GM13976 (cell line): ENCODE results near the gene PHKG1.
"Not testable (repeated sequence)": the region's sequence is repeated elsewhere in the genome, so short reads cannot be mapped to it uniquely, and the experiment has no call there.

Experiments used
- DNase-seq: peaks from one replicate; pipeline ENCODE4 v3.0.0; 2012; ENCODE audit warnings: low spot score
- in situ Hi-C: fragments of 300-500 bp; cut with MboI; formaldehyde crosslinking; loops from one replicate; pipeline ENCODE4 v1.12.0; 2022; ENCODE audit warnings: low sequenced_read_pairs, mixed read lengths, inconsistent platforms; ENCODE audit not compliant: unreplicated experiment
- TF ChIP-seq, protein P1 (sequence below): IDR thresholded peaks from 2 replicates; pipeline ENCODE4 v1.5.1; 2012; ENCODE audit warnings: borderline replicate concordance, mild to moderate bottlenecking; ENCODE audit not compliant: insufficient read depth; ENCODE audit errors: extremely low read depth, missing control alignments, control extremely low read depth

The PHKG1 gene

DNA sequence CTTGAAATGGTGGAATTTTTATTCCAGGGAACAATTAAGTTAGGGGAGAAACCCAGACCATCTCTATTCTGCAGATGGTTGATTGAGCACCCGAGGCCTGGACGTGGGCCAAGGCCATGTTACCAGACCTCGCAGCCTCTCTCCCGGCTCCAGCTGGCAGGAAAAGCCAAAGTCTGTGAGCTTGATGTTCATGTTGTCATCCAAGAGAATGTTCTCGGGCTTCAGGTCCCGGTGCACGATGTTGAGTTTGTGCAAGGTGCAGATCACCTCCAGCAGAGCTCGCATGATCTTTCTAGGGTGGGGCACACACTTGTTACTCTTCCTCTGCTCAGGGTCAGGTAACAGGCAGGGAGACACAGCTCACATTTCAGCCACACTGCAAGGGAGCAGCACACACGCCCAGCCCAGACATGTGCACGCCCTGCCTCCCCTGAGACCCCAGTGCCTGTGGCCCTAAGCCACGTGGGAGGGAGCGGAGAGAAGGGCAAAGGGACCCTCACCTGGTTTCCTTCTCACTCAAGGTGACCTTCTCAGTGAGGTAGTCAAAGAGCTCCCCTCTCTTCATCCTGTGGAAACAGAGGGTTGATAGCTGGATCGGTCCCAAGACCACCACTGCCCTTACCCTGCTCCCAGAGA, 9.5 kb downstream of the PHKG1 start:
- TF ChIP-seq, protein P1, sequence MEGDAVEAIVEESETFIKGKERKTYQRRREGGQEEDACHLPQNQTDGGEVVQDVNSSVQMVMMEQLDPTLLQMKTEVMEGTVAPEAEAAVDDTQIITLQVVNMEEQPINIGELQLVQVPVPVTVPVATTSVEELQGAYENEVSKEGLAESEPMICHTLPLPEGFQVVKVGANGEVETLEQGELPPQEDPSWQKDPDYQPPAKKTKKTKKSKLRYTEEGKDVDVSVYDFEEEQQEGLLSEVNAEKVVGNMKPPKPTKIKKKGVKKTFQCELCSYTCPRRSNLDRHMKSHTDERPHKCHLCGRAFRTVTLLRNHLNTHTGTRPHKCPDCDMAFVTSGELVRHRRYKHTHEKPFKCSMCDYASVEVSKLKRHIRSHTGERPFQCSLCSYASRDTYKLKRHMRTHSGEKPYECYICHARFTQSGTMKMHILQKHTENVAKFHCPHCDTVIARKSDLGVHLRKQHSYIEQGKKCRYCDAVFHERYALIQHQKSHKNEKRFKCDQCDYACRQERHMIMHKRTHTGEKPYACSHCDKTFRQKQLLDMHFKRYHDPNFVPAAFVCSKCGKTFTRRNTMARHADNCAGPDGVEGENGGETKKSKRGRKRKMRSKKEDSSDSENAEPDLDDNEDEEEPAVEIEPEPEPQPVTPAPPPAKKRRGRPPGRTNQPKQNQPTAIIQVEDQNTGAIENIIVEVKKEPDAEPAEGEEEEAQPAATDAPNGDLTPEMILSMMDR: no peak
- in situ Hi-C loops: loop anchor here (25.0 kb wide), 2 partner anchors 446 to 796 kb away; no protein-coding TSS in a partner anchor
- DNase-seq: no peak

DNA sequence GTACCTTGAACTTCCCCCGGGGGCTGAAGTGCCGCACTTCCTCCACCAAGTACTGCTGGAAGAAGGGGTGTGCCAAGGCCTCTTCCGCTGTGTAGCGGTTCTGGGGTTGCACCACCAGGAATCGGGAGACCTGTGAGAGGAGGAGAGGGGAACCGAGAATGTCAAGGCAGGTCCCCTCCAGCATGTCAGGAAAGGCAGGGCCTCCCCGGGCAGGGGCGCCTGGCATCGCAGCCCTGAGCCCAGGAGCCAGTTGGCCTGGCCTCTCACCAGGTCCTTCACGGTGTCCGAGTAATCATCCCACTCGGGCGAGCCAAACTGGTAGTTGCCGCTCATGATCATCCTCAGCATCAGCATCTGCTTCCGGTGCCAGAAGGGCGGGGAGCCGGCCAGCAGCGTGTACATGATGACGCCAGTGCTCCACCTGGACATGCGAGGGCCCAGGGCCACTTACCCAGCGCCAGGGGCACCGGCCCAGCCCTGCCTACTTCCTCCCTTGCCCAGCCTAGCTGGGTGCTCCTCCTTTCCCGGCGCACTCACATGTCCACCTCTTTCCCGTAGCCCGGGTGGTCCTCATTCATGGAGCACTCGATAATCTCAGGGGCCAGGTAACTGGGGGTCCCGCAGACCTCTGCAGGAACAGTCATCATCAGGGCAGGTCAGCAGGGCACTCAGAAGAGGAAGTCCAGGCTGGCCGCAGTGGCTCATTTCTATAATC, 11.0 kb downstream of the PHKG1 start:
- TF ChIP-seq, protein P1: no peak
- DNase-seq: no peak
- in situ Hi-C loops: loop anchor here (25.0 kb wide), 2 partner anchors 444 to 794 kb away; no protein-coding TSS in a partner anchor

DNA sequence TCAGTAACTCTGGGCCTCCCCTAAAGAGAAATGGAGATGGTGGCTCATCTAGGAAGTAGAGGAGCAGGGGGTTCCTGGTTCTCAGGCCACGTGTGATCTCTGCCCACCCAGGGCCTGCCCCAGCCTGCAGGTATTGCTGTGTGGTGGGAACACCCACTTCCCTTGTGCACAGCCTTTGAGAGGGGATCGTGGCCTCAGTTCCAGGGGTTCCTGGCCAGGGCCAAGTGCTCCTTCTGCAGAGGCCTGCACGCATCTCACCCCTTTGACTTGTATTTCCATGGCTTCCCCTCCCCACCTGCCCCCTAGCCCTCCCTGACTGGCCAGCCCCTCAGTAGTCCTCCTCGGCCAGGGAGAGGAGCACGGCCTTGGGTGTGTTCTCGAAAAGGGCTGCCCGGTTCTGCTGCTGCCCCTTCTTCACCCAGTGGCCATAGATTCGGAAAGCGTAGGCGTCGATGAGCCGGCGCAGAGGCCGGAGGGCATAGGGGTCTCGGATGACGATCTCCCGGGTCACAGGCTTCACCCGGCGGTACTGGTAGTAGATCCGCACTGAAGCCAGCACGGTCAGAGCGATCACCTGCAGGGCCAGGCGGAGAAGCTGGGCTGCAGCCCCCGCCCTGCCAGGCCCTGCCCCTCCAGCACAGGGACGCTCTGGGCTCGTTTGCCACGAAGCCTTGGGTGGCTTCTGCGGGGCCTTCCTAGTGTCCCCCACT, 11.9 kb downstream of the PHKG1 start:
- DNase-seq: not testable (repeated sequence)
- in situ Hi-C loops: loop anchor here (25.0 kb wide), 2 partner anchors 444 to 794 kb away; no protein-coding TSS in a partner anchor

DNA sequence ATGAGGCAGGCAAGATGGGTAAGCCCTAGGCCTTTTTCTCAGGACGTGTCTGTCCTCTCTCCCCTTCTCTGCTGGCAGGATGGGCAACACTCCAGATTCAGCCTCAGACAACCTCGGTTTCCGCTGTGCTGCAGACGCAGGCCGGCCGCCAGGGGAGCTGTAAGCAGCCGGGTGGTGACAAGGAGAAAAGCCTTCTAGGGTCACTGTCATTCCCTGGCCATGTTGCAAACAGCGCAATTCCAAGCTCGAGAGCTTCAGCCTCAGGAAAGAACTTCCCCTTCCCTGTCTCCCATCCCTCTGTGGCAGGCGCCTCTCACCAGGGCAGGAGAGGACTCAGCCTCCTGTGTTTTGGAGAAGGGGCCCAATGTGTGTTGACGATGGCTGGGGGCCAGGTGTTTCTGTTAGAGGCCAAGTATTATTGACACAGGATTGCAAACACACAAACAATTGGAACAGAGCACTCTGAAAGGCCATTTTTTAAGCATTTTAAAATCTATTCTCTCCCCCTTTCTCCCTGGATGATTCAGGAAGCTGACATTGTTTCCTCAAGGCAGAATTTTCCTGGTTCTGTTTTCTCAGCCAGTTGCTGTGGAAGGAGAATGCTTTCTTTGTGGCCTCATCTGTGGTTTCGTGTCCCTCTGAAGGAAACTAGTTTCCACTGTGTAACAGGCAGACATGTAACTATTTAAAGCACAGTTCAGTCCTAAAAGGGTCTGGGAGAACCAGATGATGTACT, 13.1 kb downstream of the PHKG1 start:
- no peak for DNase-seq
- TF ChIP-seq, protein P1: no peak
- in situ Hi-C loops: loop anchor here (25.0 kb wide), 2 partner anchors 442 to 792 kb away; no protein-coding TSS in a partner anchor

DNA sequence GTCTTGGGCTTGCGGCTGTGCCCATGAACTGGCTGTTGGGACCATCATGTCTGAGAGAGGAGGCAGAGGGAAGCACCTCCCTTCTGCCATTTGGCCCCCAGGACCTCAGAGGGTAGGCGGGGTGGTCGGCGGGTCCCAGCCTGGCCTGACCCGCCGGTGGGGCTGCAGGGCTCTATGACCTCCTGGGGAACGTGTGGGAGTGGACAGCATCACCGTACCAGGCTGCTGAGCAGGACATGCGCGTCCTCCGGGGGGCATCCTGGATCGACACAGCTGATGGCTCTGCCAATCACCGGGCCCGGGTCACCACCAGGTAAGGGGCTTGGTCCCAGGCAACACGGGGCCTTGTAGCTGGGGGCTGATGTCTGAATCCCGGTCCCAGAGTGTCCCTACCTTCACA, 14.6 kb downstream of the PHKG1 start:
- DNase-seq: no peak
- in situ Hi-C loops: loop anchor here (25.0 kb wide), 2 partner anchors 441 to 791 kb away; no protein-coding TSS in a partner anchor
- TF ChIP-seq, protein P1: no peak

DNA sequence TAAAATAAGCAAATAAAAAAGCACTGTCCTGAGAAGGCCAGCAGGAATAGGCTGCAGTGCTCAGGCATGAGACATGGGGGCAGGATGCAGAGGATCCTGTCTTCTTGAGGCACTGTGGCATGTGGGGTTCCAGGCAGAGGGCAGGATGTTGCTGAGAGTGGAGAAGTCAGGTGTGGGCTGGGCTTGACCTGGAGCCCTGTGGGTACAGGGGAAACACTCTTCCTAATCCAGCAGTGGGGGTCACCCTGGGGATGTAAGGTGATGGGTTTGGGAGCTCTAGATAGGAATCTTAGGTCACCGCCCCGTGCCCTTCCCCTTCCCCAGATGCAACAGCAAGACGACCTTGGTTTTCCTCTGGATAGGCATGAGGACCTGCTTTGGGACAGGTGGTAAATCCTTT, 15.1 kb downstream of the PHKG1 start:
- no peak for DNase-seq
- TF ChIP-seq, protein P1: no peak
- in situ Hi-C loops: loop anchor here (25.0 kb wide), 2 partner anchors 440 to 790 kb away; no protein-coding TSS in a partner anchor
